Activated naive CD4-positive, alpha-beta T cell (primary cell): ENCODE results near the gene FAR2.
A peak's percentile ranks its signal among the peaks of the same experiment; 100 is the strongest.
"Not testable (repeated sequence)": the region's sequence is repeated elsewhere in the genome, so short reads cannot be mapped to it uniquely, and the experiment has no call there.

ENCODE experiments used
- DNase-seq, 4 experiments: peaks; one replicate each; lab custom pipeline; 2025; lab: John Stamatoyannopoulos, UW

Gene FAR2

GRCh38 chr12:29281371-29282005, 132.4 kb downstream of the FAR2 start:
- DNase-seq: no peak

GRCh38 chr12:29282031-29282816, 133.1 kb downstream of the FAR2 start:
- DNase-seq: no peak

DNA sequence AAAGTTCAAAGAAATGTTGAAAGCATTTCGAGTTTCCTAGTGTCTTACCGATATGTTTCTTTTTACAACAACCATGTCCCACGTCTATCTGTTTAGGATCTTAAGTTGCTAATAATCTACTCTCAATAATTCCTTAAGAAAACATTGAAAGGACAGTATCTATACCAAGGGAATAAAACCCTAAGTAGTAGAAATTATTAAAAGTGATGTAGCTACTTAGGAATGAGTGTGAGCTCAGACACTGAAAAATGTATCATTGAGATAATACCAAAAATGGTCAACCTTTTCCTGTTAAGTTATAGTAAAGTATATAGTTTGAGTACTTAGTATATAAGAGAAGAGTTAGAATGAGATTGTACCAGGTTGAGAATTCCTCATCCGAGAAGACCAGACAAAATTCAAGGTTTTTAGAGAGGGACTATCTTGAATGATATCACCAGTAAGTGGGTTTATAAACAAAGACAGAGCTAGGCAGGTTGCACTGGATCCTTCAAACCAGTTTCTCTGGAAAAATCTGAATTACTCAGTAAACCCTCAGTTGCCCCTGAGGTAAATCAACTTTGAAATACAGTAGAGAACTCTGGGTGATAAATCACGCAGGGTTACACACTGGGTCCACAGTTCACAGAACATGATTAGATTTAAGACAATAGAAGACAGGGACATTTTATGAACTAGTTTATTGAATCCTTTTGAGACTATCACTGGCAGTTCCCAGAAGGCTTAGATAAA, 135.1 kb downstream of the FAR2 start:
- DNase-seq: no peak

- no peak for DNase-seq
Measured at GRCh38 chr12:29286081-29286790, 137.2 kb downstream of the FAR2 start.

DNA sequence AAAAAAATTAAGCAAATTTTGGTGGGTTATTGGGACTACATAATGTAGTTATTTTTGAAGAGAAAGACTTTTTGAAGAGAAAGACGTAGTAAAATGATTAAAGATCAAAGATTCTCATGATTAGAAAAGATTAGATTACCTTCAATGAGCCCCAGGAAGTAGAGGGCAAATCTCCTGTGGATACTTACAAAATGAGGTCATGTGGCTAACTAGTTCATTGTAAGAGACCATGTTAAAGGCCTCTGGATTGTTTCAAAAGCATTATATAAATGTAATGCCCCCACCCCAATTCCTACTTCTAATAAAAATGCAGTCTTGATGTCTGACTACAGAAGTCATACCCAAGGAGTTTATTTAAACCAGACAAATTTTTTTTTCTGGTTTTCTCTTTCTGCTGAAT, 138.5 kb downstream of the FAR2 start:
- DNase-seq: no peak

DNA sequence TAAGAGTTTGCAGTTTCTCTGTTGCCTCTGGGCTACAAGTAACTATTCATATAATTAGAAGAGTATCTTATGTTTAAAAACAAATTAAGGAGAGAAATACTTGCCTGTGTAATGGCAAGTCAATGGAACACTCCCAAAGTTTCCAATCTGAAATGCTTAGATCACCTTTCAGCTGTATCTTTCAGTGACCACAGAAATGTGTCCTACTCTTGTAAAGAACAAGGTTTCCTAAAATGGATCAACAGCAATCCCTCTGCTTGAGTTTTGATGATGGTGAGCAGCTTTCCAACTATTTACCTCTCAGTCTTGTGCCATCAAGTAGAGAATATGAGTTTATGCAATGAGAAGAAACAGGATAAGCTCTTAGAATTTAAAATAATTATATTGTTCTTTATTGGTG, 139.0 kb downstream of the FAR2 start:
- DNase-seq: no peak

- DNase-seq: not testable (repeated sequence)
Measured at GRCh38 chr12:29290475-29290874, 141.4 kb downstream of the FAR2 start.

DNA sequence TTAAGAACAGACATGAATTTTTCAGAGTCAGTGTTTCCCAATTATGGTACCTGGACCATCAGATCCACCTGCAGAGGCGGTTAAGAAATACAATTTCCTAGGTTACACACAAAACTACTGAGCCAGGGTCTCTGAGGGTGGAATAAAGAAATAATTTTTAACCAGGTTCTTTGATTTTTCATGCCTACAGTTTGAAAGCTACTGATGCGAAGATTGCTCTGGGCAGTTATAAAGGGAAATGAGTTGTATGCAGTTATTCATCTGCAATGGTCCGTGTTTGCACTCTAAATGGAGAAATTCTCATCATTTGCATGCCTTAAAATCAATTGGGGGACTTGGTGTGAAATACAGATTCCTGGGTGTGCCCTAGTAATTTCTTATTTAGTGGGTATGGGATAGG, 142.1 kb downstream of the FAR2 start:
- no peak for DNase-seq

DNA sequence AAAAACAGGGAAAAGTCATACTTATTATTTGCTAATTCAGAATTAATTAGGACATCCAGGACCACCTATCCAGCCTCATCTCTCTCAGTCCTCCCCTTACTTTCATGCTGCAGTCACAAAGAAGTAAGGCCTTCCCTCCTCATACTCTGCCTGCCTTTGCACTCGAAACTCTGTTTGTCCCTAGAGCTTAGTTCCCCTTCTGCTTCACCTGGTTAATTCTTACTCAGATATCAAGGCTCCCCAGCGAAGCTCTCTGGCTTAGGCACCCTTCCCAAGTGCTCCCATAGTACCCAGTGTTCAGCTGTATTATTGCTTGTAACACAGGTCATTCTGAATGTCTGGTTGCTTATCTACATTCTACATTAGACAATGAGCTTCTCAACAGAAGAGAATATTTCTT, 150.6 kb downstream of the FAR2 start:
- no peak for DNase-seq

- DNase-seq: no peak
Measured at GRCh38 chr12:29301114-29301513, 152.0 kb downstream of the FAR2 start.

GRCh38 chr12:29304388-29304787, 155.3 kb downstream of the FAR2 start:
- DNase-seq: no peak

DNA sequence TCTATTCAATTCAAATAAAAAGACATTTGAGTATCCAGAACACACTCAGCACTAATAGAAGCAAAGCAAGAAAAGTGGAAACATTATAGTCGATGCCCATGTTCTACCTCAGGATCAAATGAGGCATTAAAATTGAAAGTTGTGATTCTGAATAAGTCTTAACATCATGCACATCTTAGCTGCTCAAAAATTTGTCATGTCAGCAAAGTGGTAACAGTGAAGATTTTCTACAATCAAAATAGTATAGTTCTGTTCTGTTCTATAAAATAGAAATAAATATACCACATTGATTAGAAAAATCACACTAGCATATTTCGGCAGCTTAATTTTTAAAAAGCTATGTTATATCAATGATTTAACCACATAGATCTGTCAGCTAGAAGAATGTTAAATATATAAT, 157.2 kb downstream of the FAR2 start:
- DNase-seq: no peak

DNA sequence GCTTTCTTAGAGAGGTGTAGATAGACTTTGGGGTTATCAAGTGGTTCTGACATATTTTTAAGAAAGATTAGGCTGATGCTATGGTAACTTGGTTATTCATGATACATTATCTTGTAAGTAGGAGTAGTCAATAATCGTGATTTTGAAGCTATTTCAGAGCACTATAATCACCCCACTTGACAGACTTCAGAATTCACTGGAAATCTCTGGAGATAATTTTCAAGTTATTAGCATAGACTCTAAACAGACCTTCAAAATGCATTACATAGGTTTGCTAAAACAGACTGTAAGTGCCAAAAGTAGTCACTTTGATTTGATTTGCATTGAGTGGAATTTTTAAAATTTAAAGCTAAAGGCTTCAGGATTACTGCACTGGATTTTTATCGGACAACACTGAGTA, 157.6 kb downstream of the FAR2 start:
- no peak for DNase-seq

- DNase-seq: no peak
Measured at GRCh38 chr12:29309320-29309902, 160.3 kb downstream of the FAR2 start.

GRCh38 chr12:29310899-29311298, 161.8 kb downstream of the FAR2 start:
- no peak for DNase-seq

- no peak for DNase-seq
Measured at GRCh38 chr12:29314416-29314815, 165.3 kb downstream of the FAR2 start.

- DNase-seq: no peak
Measured at GRCh38 chr12:29316752-29317151, 167.7 kb downstream of the FAR2 start.

GRCh38 chr12:29317556-29318363, 168.7 kb downstream of the FAR2 start:
- DNase-seq: peak in 1 of 4 experiments; percentile 1

- DNase-seq: no peak
Measured at GRCh38 chr12:29320295-29321085, 171.4 kb downstream of the FAR2 start.

- no peak for DNase-seq
Measured at GRCh38 chr12:29322157-29322556, 173.1 kb downstream of the FAR2 start.
